ENCODE measurements around the gene CEP350.

Gene CEP350

GRCh38 chr1:180061019-180061418 lies 106.4 kb downstream of the CEP350 start:
- DNase-seq (ENCODE audit: low read depth in 2 of 2): no peak

- no peak for DNase-seq (ENCODE audit: low read depth in 2 of 2)
These were observed 107.9 kb downstream of the CEP350 start for GRCh38 chr1:180062452-180062971.

DNA sequence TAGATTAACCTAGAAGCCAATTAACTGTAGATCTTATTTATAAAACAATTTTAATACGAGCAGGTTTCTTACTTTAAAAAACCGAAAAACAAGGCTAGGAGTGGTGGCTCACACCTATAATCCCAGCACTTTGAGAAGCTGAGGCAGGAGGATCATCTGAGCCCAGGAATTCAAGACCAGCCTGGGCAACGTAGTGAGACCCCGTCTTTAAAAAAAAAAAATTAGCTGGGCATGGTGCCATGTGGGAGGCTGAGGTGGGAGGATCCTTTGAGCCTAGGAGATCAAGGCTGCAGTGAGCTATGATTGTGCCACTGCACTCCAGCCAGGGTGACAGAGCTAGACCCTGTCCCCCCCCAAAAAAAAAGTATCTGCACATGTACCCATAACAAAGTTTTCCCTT lies 110.8 kb downstream of the CEP350 start:
- DNase-seq (ENCODE audit: low read depth in 2 of 2): no peak

DNA sequence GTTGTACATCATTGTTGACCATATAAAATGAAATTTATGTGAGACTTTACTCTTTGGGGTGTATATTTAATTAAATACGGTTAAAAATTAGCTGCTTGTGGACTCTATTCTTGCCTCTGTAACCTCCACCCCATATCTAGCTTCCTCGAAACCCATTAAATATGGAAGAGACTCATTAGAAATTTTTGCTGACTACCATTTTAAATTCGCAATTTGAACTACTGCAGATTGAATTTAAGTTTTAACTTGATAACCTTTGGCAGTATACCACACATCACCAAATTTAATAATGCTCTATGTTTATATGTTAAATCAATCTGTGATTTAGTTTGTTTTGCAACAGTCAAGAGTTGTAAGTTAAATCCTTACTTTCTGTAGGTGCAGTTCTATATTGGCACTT lies 111.5 kb downstream of the CEP350 start:
- no peak for DNase-seq (ENCODE audit: low read depth in 2 of 2)

GRCh38 chr1:180070286-180070685 lies 115.7 kb downstream of the CEP350 start:
- no peak for DNase-seq (ENCODE audit: low read depth in 2 of 2)

DNA sequence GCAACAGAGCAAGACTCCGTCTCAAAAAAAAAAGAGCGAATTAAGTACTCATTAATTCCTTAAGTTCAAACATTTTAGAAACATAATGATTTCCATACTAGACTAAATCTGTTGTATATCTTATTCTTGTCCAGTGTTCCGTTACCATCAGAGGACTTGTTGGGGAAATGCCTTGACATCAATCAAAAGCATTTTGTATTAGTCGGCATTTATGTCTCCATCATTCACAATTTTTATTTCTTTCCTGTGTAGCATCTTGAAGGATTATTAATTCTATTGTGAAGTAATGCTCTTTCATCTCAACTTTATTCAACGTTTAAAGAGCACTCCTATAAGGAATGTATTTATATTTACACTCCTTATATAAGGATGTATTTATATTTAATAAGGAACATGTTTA lies 117.1 kb downstream of the CEP350 start:
- DNase-seq (ENCODE audit: low read depth in 2 of 2): no peak

GRCh38 chr1:180080439-180080838 lies 125.8 kb downstream of the CEP350 start:
- DNase-seq (ENCODE audit: low read depth in 2 of 2): no peak

DNA sequence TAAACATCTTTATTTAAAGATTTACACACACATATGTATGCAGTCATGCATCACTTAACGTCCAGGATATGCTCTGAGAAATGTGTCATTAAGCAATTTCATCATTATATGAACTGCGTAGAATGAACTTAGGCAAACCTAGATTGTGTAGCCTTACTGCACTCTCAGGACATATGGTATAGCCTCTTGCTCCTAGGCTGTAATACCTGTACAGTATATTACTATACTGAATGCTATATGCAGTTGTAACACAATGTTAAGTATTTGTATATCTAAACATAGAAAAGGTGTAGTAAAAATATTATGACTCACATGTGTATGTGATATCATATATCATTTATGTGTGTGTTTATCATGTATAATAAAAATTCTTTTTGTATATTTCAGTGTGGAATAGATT lies 126.9 kb downstream of the CEP350 start:
- no peak for DNase-seq (ENCODE audit: low read depth in 2 of 2)

DNA sequence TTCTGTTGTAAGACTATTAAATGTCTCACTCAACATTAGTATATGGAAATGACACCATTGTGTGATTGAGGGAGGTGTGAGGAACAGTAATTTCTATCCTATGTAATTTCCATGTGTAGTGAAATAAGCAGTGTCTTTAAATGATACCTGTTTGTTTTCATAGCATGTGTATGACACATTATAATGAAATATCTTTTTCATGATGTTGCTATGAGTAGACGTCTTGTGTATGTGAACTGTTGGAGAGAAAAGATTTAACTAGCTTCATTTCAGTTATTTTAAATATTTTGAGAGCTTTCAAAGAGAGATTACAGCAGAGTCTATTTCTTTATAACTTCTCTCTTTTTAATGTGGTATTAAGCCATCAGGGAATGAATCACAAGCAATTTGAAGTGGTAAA lies 128.6 kb downstream of the CEP350 start:
- DNase-seq (ENCODE audit: low read depth in 2 of 2): no peak

DNA sequence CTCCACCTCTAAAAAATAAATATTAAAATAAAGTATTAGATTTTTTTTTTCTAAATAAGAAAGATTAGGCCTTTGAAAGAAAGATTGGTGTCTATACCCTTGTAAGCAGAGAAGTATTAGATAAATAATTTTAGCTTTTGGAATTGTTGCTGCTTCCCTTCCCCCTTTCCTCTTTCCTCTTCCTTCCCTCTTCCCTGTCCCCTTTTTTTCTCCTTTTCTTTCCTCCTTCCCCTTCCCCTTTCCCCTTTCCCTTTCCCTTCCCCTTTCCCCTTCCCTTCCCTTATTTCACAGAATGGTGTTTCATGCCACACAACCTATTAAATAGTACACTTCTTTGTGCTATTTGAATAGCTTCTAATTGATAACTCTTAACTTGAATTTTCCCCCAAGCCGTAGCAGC lies 130.3 kb downstream of the CEP350 start:
- no peak for DNase-seq (ENCODE audit: low read depth in 2 of 2)

DNA sequence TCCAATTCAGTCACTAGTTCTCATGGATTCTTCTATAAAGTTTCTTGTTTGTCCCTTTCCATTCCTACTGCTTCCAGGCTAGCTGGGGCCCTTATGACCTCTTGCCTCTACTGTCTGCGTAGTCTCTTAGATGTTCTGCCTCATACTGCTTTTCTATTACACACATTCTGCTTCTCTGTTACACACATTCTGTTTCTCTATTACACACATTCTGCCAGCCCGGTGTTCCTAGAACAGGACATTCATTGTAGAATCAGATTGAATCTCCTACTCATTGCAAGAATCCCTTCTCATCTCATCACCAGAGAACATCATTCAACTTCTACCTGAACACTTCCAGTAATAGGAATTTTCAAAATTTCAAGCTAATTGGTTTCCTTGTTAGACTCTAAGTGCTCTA lies 130.7 kb downstream of the CEP350 start:
- no peak for DNase-seq (ENCODE audit: low read depth in 2 of 2)

- no peak for DNase-seq (ENCODE audit: low read depth in 2 of 2)
These were observed 138.5 kb downstream of the CEP350 start for GRCh38 chr1:180092931-180093650.

- DNase-seq (ENCODE audit: low read depth in 2 of 2): no peak
These were observed 140.2 kb downstream of the CEP350 start for GRCh38 chr1:180094705-180095295.

GRCh38 chr1:180096584-180097325 lies 142.1 kb downstream of the CEP350 start:
- DNase-seq (ENCODE audit: low read depth in 2 of 2): no peak

DNA sequence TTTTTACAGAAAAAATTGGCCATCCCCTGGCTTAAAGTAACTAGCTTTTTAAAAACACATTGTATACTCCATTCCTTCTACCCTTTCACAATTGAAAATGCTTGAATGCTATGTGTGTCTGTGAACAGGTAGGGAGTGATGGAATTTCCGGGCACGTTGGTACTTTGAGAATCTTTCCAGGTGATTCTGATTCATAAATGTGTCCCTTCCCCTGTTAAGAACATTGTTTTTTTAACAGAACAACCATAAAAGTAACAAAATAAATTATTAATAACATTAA lies 142.7 kb downstream of the CEP350 start:
- no peak for DNase-seq (ENCODE audit: low read depth in 2 of 2)

DNA sequence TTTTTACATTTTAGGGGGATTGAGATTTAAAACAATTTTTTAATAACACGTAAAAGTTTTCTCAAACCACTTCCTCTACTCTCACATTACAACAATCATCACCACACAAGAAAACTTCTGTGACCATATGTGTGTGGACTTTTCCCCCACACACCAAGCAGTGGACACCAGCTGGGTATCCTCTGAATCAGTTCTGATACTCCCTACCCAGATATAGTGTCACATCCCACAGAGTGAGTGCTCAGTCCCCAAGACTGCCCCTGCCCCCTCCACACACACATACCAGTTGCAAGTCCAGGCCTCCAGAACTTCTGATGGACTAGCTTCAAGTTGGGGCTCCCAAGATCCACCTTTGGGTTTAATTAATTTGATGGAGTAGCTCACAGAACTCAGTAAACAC lies 146.8 kb downstream of the CEP350 start:
- DNase-seq (ENCODE audit: low read depth in 2 of 2): no peak

DNA sequence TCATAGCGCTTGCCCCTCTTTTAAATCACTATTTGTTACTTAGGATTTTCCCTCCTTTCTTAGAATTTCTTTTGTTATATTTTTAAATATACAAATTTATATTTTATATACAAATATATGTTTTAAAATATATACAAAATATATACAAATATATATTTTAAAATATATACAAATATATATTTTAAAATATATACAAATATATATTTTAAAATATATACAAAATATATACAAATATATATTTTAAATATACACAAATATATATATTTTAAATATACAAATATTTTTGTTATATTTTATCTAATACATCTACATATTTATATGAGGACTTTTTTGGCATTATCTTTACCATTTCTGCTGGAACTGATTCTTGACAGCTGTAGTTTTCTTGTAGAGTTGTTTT lies 149.2 kb downstream of the CEP350 start:
- DNase-seq (ENCODE audit: low read depth in 2 of 2): no peak

GRCh38 chr1:180112091-180112490 lies 157.5 kb downstream of the CEP350 start:
- DNase-seq (ENCODE audit: low read depth in 2 of 2): no peak

DNA sequence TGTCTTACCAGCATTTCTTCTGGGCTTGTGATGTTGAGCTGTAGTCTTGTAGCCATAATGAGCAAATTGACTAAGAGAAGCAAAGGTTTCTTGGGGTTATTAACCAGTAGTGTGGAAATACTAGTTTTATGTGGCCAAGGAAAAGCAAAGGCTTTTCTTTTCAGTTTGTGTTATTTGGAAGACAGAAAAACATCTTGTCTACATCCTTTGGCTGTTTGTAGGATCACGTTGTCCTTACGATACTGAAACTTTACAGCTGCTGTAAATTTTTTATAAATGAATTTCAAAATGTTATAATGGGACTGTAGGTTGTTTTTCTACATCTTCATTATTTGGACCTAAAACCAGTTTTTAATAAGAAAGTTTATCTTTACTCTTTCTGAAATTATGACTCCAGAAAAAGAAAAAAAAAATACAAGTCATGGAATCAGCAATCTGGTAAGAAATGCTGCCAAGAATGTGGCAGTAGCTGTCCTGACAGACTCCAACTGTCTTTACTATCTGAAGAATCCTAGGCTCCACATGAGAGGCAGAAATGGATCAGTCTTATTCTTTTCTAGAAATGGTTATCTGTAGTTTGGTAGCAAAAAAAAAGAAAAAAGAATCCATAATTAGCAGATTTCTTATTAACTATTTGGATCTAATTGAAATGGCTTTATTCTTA lies 158.5 kb downstream of the CEP350 start:
- no peak for DNase-seq (ENCODE audit: low read depth in 2 of 2)

DNA sequence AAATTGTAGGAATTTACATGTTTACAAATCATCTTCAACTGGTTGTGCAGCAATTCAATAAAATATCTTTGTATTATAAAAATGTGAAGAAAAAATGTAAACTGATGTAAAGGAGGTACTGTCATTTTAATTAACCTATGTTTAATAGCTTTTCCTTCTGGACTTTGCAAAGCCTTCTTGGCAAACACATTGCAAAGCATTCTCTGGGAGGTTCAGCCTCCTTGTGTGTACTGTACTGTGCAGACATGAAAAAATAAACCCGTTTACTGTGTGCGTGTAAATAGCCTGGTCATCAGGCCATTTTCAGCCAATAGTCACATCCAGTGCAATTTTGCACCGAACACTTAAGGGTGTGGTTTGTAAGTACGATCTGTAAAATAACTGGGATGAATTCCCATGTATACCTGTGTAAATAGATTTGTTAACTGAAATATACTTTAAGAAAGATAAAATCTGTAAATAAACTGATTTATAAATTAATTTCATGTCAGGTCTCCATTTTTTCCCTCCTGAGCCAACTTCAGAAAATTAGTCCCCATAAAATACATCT lies 159.9 kb downstream of the CEP350 start:
- no peak for DNase-seq (ENCODE audit: low read depth in 2 of 2)

DNA sequence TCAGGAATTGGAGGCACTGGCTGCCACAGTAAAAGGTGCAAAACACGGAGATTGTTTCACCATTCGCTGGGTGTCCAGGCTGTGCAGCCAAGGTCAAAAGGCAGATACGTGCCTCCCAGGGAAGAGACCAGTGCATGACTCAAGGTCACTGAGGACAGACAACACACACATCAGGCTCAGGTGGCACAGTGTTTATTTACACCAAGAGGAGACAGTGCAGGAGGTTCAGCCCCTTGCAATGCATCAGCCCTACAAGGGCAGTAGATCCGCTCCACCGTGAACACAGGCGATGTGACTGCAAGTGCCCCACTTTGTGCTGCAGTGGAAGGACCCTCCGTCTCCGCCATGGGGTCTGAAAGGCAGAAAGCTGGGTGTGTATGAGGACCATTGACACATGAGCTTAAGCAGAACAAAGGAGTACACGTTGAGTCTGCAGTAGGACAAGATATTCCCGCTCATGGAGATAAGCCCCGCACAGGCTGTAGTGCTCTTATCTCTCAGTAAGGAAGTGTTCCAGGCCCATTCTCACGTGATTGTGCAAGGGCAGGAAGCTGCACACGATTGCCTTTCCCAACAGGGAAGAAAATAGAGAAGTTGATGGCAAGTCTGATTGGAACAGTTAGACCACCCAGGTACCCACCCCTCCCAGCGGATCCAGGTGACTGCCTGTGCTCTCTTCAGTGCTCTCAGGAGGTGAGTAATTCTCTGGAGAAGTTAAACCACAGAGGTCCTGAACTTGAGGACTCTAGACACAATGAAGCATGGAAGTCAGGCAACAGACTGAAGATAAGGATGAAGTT lies 162.6 kb downstream of the CEP350 start:
- DNase-seq (ENCODE audit: low read depth in 2 of 2): no peak

DNA sequence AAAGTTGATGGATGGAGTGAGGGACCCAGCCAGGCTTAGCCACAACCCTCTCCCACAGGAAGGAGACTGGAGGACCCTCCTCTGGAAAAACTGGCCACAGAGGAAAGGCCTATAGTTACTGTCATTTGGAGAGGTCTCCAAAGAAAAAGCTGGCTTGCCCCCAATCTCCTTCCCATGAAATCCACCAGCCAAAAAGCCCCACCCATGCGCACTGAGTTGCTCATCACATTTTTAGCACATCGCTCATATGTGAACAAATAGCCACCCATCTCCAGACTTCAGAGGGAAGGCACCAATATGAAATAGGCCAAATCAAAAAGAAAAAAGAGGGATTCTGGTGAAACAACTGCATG lies 163.1 kb downstream of the CEP350 start:
- no peak for DNase-seq (ENCODE audit: low read depth in 2 of 2)

Data from stimulated activated CD8-positive, alpha-beta memory T cell treated with anti-CD3 and anti-CD28 coated beads, Interleukin-7, amount 100 ng/mL, for 1 hour (primary cell).